GM20000 (cell line): Measurements from ENCODE around the gene ACBD7.

Experiments
- DNase-seq: peaks from one replicate; pipeline ENCODE4 v3.0.0; 2012; ENCODE audit warnings: low spot score
- TF ChIP-seq, protein P1 (sequence below): IDR thresholded peaks from 2 replicates; pipeline ENCODE4 v1.5.1; 2012; ENCODE audit warnings: mild to moderate bottlenecking, control low read depth; ENCODE audit errors: extremely low read depth, missing control alignments

ACBD7 gene

DNA sequence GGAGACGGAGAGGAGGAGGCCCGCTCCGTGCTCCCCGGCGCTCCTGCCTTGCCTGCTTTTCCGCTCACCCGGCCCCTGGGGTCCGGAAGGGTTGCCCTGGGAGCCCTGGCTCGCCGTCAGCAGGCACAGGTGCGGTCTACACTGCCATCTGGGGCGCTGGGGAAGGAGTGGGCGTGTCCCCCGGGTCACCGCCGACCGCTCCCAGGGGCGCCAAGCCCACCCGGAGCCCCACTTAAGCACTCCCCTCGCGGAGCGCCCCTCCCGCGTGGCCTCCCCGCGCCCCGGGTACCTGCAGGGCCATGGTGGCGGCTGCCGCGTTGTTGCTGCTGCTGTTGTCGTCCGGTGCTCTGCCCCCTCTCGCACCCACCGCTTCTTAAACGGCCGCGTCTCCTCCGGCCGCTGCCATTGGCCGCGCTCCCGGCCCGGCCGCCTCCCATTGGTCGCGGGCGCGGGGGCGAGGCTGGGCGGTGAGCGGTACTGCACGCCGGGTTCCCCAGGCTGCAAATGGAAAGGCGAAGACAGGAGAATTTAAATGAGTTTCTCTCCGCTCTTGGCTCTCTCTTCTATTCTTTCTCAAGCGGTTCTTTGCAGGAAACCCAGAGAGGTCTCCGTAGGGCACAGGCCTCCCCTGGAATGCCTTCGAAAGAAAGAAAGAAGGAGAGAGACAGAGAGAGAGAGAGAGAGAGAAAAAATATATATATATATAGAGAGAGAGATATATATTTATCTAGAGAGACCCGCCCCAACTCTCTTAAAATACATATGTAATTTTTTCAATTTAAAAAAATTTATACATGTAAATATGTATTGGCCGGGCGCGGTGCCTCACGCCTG, at the start of gene ACBD7:
Gene ACBD7, minus strand, starts transcription at position 349 of the 834 bp plus-strand sequence. Its CDS starts 48 bp downstream, at position 301.
- DNase-seq, result peak; percentile 91
- TF ChIP-seq, protein P1, sequence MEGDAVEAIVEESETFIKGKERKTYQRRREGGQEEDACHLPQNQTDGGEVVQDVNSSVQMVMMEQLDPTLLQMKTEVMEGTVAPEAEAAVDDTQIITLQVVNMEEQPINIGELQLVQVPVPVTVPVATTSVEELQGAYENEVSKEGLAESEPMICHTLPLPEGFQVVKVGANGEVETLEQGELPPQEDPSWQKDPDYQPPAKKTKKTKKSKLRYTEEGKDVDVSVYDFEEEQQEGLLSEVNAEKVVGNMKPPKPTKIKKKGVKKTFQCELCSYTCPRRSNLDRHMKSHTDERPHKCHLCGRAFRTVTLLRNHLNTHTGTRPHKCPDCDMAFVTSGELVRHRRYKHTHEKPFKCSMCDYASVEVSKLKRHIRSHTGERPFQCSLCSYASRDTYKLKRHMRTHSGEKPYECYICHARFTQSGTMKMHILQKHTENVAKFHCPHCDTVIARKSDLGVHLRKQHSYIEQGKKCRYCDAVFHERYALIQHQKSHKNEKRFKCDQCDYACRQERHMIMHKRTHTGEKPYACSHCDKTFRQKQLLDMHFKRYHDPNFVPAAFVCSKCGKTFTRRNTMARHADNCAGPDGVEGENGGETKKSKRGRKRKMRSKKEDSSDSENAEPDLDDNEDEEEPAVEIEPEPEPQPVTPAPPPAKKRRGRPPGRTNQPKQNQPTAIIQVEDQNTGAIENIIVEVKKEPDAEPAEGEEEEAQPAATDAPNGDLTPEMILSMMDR, result no peak

DNA sequence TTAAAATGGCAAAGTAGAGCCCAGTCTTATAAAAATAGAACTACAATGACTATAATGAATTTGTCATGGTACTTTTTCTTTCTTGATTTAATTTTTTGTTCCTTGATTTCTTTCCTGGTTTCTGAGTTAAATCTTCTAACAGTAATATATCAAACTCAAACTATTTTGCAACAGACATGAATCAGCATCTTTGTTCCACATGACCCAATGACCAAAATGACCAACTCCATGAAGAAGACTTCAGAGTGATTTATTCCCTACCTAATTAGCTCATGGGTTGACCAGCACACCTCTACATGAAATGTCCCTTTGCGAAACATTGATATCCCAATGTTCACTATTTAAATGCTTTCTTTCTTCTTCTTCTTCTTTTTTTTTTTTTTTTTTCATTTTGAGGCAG, 49.1 kb upstream of the ACBD7 start:
- TF ChIP-seq, protein P1, result no peak
- DNase-seq, result no peak

DNA sequence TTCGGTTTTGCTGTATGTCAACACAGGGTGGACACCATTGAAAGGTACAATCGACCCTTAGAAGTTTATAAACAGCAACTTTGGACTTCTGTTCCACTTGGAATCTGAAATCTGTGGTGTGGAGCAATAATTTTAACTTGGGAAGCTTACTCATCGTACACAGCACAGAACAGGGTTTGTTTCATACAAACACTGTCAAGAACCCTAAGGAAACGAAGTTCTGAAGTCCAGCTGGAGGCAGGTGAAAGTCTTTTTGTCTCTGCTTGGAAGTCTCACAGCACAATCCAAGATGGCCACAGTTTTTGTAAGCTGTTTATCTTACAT, 48.4 kb upstream of the ACBD7 start:
- no peak for DNase-seq
- TF ChIP-seq, protein P1, result no peak

DNA sequence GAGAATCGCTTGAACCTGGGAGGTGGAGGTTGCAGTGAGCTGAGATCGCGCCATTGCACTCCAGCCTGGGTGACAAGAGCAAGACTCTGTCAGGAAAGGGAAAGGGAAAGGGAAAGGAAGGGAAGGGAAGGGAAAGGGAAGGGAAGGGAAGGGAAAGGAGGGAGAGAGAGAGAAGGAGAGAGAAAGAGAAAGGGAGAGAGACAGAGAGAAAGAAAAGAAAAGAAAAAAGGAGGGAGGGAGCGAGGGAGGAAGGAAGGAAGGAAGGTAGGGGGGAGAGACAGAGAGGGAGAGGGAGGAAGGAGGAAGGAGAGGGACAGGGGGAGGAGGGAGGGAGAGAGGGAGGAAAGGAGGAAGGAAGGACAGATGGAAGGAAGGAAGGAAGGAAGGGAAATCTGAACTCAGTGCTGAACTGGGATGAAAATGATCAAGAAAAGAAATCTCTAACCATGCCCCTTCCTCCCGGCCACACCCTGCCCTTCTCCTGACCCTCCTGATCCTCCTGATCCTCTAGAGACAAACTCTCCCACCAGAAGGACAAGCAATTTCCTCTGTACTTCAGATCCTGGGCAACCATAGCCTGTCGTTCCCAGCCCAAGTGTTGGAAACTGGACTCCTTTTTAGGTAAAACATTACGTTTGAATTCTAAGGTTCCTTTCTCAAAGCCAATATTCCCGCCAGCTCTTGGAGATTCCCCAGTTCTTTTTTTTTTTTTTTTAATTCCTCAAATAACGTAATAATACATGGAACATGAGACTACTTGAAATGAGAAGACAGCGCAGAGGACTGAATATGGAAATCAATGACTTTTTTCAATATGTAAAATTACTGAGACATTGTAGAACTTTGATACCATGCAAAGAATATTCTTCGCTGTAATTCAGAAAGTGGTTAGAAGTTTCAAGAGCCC, 47.8 kb upstream of the ACBD7 start:
- DNase-seq, result no peak
- TF ChIP-seq, protein P1, result no peak

DNA sequence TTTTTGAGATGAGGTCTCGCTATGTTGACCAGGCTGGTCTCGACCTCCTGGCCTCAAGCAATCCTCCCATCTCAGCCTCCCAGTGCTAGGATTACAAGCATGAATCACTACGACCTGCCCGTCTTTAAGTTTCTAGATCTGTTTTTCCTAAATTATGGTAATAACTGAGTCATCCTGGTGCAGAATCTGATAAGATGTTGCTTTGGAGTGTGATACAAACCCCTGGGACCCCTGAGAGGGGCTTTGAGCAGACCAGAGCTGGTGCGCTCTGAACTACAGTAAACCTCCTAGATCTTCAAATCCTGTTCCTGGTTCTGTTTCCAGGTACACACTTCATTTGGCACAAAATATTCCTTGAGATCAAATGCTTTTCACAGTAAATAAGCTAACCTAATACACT, 42.8 kb upstream of the ACBD7 start:
- DNase-seq, result no peak
- TF ChIP-seq, protein P1, result no peak

DNA sequence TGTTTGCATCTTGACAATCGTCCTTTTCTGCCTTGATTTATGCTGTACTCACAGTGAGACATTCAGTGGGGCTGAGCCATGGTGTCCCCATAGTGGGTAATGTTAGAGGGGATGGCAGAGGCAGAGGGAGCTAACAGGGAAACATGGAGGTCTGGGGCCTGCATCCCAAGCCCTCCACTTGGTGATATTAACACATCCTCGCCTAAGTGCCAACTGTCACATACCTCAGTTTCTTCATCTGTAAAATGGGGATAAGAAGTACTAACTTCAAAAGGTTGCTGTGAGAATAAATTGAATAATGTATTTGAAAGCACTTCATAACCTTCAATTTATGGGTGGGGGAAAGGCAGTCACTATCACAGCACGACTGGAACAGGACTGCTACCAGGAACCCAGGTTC, 36.3 kb upstream of the ACBD7 start:
- DNase-seq, result no peak
- TF ChIP-seq, protein P1, result no peak

DNA sequence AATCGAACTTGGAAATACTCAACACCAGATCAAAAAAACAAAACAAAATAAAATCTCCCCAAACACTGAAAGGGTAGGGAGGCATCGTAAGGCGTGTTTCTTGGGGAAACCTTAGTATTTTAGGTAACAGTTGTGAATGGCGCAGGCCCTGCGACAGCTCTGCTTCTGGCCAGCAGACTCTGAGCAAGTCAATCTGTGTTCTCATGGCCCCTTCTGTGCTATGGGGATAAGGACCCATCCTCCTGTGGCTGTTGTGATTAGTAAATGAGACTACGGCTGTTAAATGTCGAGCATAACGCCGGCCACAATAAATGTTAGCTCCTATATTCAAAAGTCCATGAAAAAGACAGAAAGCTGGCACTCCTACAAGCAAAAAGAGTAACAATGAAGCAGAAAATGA, 35.6 kb upstream of the ACBD7 start:
- no peak for DNase-seq
- TF ChIP-seq, protein P1, result no peak
